GM19438 (cell line): Measurements from ENCODE around the gene INPP5D.
A peak's percentile ranks its signal among the peaks of the same experiment; 100 is the strongest.
"Not testable (repeated sequence)": the region's sequence is repeated elsewhere in the genome, so short reads cannot be mapped to it uniquely, and the experiment has no call there.

Experiments used
- ATAC-seq: cut with Tn5 transposase; IDR thresholded peaks from one replicate; pipeline ENCODE4 v1.9.1; 2021; ENCODE audit warnings: low read depth; ENCODE audit not compliant: unreplicated experiment

The INPP5D gene

GRCh38 chr2:233089851-233090250 lies 29.7 kb downstream of the INPP5D start:
- no peak for ATAC-seq

DNA sequence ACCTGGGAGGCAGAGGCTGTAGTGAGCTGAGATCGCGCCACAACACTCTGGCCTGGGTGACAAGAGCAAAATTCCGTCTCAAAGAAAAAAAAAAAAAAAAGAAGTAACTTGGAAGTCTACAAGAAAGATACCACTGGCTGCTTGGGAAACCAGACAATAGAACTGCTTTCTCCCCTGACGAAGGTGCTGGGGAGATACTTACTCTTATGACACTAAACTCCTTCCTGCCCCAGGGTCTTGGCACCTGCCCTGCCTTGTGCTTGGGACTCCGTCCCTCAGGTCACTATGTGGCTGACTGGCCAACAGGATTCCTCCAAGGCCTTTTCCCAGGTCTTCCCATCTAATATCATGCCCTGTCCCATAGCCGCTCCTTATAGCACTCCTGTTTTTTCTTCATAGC lies 30.7 kb downstream of the INPP5D start:
- no peak for ATAC-seq

- no peak for ATAC-seq
These were observed 31.6 kb downstream of the INPP5D start for GRCh38 chr2:233091595-233092375.

GRCh38 chr2:233092432-233093165 lies 32.5 kb downstream of the INPP5D start:
- ATAC-seq = no peak

DNA sequence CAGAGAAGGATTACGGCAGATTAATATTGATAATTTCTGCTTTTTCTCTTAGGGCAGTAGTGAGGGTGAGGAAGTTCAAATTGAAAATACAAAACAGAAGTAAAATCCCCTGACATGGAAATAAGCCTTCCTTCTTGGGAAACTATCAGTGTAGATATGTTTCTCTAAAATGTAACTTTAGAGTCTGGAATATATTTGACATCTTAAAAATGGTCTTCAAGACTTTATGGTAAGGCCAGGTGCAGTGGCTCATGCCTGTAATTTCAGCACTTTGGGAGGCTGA lies 33.0 kb downstream of the INPP5D start:
- ATAC-seq = no peak

DNA sequence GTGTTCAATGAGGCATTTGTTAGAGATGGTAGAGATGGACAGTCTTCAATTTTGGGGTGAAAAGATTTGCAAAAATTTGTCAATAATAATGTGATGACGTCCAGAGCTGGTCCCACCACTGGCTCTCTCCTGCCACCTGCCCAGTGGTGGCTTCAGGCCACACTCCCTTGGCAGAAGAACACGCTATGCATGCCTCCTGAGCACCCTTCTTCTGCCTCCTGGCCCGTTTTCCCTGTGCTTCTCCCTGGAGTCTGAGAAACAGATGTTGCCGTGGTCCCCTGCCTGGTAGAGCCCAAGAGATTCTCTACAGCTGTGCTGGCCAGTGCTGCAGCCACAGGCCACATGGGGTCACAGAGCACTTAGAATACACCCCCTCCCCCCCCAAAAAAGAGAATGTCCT lies 33.6 kb downstream of the INPP5D start:
- ATAC-seq = no peak

DNA sequence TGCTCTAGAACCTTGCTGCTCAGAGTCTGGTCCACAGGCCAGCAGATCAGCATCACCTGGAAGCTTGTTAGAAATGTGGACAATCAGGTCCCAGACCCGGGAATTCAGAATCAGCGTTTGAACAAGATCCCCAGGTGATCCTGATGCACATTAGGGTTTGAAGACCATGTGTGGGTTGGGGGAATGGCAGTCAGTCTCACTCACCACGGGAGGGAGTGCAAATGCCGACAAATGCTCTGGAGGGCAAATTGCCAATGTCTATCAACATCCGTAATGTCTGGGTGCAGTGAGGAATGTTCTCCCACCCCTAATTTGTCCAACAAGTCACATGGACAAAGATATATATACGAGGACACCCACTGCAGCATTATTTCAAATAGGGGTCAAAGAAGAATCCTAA lies 34.5 kb downstream of the INPP5D start:
- ATAC-seq = no peak

DNA sequence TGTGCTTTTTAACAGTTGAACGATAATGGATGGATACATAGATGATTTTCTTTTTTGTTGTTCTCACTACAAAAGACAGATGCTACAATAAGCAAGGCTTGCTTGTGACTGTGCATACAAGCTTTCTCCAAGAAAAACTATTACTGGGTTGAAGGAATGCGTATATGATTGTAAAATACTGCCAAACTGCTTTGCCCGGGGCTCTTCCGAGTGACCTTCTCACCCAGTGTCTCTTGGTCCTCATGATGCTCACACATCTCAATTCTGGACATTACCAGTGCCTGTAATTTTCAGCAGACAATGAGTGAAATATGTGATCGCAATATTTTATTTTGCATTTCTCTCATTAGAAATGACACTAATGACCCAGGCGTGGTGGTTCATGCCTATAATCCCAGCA lies 35.9 kb downstream of the INPP5D start:
- ATAC-seq = no peak

DNA sequence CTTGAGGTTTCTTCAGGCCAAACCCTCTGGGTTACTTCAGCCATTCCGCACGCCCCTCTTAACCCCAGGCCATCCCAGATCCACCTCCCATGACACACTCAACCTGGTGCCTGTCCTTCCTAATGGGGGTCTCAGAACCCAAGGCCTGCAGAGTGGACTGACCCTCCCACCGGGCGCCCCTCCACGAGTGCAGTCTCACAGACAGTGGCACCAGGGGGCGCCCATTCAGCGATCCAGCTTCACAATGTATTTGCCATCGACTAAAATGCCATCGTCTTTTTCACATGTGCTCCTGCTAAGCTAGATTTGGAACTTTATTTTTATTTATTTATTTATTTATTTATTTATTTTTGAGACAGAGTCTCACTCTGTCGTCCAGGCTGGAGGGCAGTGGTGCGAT lies 38.5 kb downstream of the INPP5D start:
- no peak for ATAC-seq

GRCh38 chr2:233099820-233100191 lies 39.7 kb downstream of the INPP5D start:
- ATAC-seq = not testable (repeated sequence)

GRCh38 chr2:233100192-233100998 lies 40.3 kb downstream of the INPP5D start:
- peak; percentile 72 for ATAC-seq

GRCh38 chr2:233101141-233101540 lies 41.0 kb downstream of the INPP5D start:
- ATAC-seq = no peak

- ATAC-seq = no peak
These were observed 41.7 kb downstream of the INPP5D start for GRCh38 chr2:233101816-233102215.

GRCh38 chr2:233105156-233105895 lies 45.2 kb downstream of the INPP5D start:
- no peak for ATAC-seq

GRCh38 chr2:233105930-233106329 lies 45.8 kb downstream of the INPP5D start:
- ATAC-seq = no peak

DNA sequence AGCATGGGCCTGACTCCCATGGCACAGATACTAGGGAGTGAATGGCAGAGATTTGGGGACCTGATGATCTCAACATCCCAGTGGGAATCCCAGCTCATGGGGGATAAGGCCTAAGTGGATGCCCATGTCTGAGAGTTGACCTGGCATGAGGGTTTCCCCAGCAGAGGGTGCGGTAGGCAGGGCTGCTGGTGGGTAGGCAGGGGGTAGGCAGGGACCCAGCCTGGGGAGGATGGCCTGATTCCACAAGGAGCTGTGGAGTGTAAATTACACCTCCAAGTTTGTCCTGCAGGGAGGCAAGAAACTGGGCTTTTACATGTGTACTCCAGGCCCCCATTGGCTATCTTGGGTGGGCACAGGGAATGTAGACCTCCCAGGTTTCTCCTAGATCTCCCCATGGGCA lies 46.9 kb downstream of the INPP5D start:
- no peak for ATAC-seq

DNA sequence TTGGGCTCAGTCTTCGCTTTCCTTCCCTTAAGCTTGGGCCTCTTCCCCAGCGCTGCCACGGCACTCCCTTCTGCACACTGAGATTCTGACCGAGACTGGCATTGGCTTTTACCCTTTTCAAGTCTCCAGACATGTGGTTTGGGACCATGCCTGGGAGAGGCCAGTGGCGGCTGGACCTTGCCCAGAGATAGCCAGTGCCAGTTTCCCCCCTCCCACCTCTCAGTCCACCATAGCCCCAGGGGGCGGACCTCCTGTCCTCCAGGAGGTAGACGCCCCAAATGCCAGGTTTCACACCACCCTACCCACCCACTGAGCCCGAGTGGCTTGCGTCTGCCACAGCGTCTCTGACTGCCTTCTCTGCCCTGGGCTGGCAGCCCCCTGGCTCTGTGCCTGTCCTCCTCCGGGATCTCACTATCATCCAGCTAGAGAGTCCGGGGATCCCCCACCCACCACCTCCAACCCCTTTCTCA lies 47.7 kb downstream of the INPP5D start:
- no peak for ATAC-seq

GRCh38 chr2:233108611-233109490 lies 48.7 kb downstream of the INPP5D start:
- ATAC-seq = no peak

GRCh38 chr2:233111427-233111826 lies 51.3 kb downstream of the INPP5D start:
- ATAC-seq = no peak

- ATAC-seq = no peak
These were observed 52.2 kb downstream of the INPP5D start for GRCh38 chr2:233112329-233112728.
